ENCODE results near the gene SECISBP2.

DNA sequence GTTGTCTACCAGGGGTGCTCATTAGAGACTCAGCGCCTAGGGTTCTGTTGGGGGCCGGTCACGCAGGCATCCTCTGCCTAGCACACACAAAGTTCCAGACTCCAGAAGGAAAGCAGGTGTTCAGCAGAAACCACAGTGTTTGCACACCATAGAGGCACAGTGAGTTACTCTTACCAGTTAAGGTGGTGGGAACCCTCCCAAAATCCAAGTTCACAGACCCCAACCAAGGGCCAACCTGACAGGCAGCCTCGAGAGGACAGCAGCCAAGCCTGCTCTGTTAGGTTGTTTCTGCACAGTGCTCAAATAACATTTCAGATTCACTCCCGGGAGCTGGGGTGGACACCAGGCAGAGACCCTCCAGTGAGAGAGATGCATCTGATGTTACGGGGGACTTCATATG is 36.2 kb downstream of the SECISBP2 start:
- TF ChIP-seq, protein P1, sequence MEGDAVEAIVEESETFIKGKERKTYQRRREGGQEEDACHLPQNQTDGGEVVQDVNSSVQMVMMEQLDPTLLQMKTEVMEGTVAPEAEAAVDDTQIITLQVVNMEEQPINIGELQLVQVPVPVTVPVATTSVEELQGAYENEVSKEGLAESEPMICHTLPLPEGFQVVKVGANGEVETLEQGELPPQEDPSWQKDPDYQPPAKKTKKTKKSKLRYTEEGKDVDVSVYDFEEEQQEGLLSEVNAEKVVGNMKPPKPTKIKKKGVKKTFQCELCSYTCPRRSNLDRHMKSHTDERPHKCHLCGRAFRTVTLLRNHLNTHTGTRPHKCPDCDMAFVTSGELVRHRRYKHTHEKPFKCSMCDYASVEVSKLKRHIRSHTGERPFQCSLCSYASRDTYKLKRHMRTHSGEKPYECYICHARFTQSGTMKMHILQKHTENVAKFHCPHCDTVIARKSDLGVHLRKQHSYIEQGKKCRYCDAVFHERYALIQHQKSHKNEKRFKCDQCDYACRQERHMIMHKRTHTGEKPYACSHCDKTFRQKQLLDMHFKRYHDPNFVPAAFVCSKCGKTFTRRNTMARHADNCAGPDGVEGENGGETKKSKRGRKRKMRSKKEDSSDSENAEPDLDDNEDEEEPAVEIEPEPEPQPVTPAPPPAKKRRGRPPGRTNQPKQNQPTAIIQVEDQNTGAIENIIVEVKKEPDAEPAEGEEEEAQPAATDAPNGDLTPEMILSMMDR (IDR thresholded peaks at IDR 0.05): no peak
- TF ChIP-seq POLR2AphosphoS5 (IDR thresholded peaks at IDR 0.05; ENCODE audit: low read depth, low read length): no peak
- TF ChIP-seq ELF1 (IDR thresholded peaks at IDR 0.05): no peak
- TF ChIP-seq, protein P2, sequence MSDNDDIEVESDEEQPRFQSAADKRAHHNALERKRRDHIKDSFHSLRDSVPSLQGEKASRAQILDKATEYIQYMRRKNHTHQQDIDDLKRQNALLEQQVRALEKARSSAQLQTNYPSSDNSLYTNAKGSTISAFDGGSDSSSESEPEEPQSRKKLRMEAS (IDR thresholded peaks at IDR 0.05; ENCODE audit: low read depth): no peak
- TF ChIP-seq FOXJ3 (CRISPR knock-in tag; IDR thresholded peaks at IDR 0.05): no peak
- TF ChIP-seq, protein P3, sequence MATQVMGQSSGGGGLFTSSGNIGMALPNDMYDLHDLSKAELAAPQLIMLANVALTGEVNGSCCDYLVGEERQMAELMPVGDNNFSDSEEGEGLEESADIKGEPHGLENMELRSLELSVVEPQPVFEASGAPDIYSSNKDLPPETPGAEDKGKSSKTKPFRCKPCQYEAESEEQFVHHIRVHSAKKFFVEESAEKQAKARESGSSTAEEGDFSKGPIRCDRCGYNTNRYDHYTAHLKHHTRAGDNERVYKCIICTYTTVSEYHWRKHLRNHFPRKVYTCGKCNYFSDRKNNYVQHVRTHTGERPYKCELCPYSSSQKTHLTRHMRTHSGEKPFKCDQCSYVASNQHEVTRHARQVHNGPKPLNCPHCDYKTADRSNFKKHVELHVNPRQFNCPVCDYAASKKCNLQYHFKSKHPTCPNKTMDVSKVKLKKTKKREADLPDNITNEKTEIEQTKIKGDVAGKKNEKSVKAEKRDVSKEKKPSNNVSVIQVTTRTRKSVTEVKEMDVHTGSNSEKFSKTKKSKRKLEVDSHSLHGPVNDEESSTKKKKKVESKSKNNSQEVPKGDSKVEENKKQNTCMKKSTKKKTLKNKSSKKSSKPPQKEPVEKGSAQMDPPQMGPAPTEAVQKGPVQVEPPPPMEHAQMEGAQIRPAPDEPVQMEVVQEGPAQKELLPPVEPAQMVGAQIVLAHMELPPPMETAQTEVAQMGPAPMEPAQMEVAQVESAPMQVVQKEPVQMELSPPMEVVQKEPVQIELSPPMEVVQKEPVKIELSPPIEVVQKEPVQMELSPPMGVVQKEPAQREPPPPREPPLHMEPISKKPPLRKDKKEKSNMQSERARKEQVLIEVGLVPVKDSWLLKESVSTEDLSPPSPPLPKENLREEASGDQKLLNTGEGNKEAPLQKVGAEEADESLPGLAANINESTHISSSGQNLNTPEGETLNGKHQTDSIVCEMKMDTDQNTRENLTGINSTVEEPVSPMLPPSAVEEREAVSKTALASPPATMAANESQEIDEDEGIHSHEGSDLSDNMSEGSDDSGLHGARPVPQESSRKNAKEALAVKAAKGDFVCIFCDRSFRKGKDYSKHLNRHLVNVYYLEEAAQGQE (IDR thresholded peaks at IDR 0.05; ENCODE audit: low read depth, low read length): no peak
- TF ChIP-seq, protein P4, sequence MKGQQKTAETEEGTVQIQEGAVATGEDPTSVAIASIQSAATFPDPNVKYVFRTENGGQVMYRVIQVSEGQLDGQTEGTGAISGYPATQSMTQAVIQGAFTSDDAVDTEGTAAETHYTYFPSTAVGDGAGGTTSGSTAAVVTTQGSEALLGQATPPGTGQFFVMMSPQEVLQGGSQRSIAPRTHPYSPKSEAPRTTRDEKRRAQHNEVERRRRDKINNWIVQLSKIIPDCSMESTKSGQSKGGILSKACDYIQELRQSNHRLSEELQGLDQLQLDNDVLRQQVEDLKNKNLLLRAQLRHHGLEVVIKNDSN (IDR thresholded peaks at IDR 0.05; ENCODE audit: borderline replicate concordance, low read depth): no peak
- TF ChIP-seq JUND (IDR thresholded peaks at IDR 0.05): no peak
- TF ChIP-seq TCF12 (IDR thresholded peaks at IDR 0.05): no peak
- no peak for TF ChIP-seq NFIC (IDR thresholded peaks at IDR 0.05; ENCODE audit: borderline replicate concordance)
- TF ChIP-seq EP300 (IDR thresholded peaks at IDR 0.05; ENCODE audit: borderline replicate concordance in 1 of 2, low read depth in 1 of 2, low read length in 1 of 2): no peak
